HCT116 (cell line): ENCODE measurements around the gene TIPIN. TPM values are rescaled to one million over a fixed set of nuclear protein-coding genes. Genes with fewer than 3 reads are reported as not detected.
"Not testable (repeated sequence)": the region's sequence is repeated elsewhere in the genome, so short reads cannot be mapped to it uniquely, and the experiment has no call there.

ENCODE experiments used
- ATAC-seq: fragments of 200-7000 bp; cut with Tn5 transposase; 2 replicates; pipeline ENCODE4 v1.9.1; 2020; ENCODE audit warnings: mild to moderate bottlenecking, moderate library complexity
- BruUV-seq: library from RNA; stranded (reverse); fragments of 400-500 nt; replicated peaks from 2 replicates; lab custom pipeline; 2021; lab: Mats Ljungman, UMichigan
- CTCF ChIA-PET: fragments of 300-600 bp; sonication (Branson Sonifier 250); formaldehyde crosslinking; loops from one replicate; lab custom pipeline; 2021; ENCODE audit warnings: antibody characterized with exemption; lab: Charles Lee
- POLR2A ChIA-PET: fragments of 300-600, 350-600 bp; sonication (Branson Sonifier 250); formaldehyde crosslinking; loops from one replicate; lab custom pipeline; 2021; ENCODE audit warnings: antibody characterized with exemption; lab: Charles Lee
- RAD21 ChIA-PET, 2 experiments: fragments of 300-600 bp; sonication (Branson Sonifier 250); formaldehyde crosslinking; loops; one replicate each; lab custom pipeline; 2023; ENCODE audit warnings: low total read pairs in 2 of 2; ENCODE audit not compliant: uncharacterized antibody in 2 of 2, unreplicated experiment in 2 of 2, low non-redundant PET in 1 of 2; lab: Charles Lee
- DNase-seq: peaks from one replicate; pipeline ENCODE4 v3.0.0-alpha.2; 2010; ENCODE audit warnings: low read depth, low spot score
- H2AFZ ChIP-seq: fragments of 200-600 bp; shearing (Covaris generic), sonication (generic); 2 replicates; pipeline ENCODE4 v1.6.1; 2017; ENCODE audit warnings: low read depth, mixed run types, mixed read lengths, antibody characterized with exemption, low read length; ENCODE audit not compliant: poor library complexity, severe bottlenecking
- H3K27ac ChIP-seq: 2 replicates; pipeline ENCODE4 v1.5.1; 2012; ENCODE audit warnings: low read depth, low read length
- H3K27me3 ChIP-seq: fragments of 200-600 bp; sonication (generic); 2 replicates; pipeline ENCODE4 v1.6.1; 2016; ENCODE audit warnings: mixed run types, low read length, mixed read lengths; ENCODE audit not compliant: insufficient read depth
- H3K36me3 ChIP-seq, 2 experiments: fragments of 200-500 bp in 1 of 2; fragments of 200-600 bp in 1 of 2; sonication (Bioruptor generic) in 1 of 2; sonication (generic) in 1 of 2; 2 replicates each; pipeline versions ENCODE4 v1.5.1 to v1.6.1; 2014 to 2016; ENCODE audit warnings: low read length in 2 of 2, inconsistent platforms in 1 of 2, mixed read lengths in 1 of 2, mixed run types in 1 of 2; ENCODE audit not compliant: insufficient read depth in 2 of 2, control insufficient read depth in 1 of 2
- H3K4me1 ChIP-seq, 2 experiments: fragments of 200-600 bp in 1 of 2; sonication (generic) in 1 of 2; 2 replicates each; pipeline versions ENCODE4 v1.5.1 to v1.6.1; 2012 to 2017; ENCODE audit warnings: low read length in 2 of 2, inconsistent platforms in 1 of 2, mild to moderate bottlenecking in 1 of 2, mixed read lengths in 1 of 2, mixed run types in 1 of 2, moderate library complexity in 1 of 2; ENCODE audit not compliant: insufficient read depth in 2 of 2, control insufficient read depth in 1 of 2
- H3K4me2 ChIP-seq: fragments of 200-600 bp; sonication (generic); 2 replicates; pipeline ENCODE4 v1.6.1; 2017; ENCODE audit warnings: mixed run types, low read length, mixed read lengths
- H3K4me3 ChIP-seq, 2 experiments: fragments of 200-600 bp in 1 of 2; sonication (generic) in 1 of 2; replicated peaks in 1 of 2; 2 replicates each; pipeline ENCODE4 v1.5.1; 2011 to 2016; ENCODE audit warnings: low read length in 2 of 2, control low read depth in 1 of 2, low read depth in 1 of 2, mild to moderate bottlenecking in 1 of 2, mixed read lengths in 1 of 2, mixed run types in 1 of 2
- H3K79me2 ChIP-seq: fragments of 200-600 bp; sonication (generic); 2 replicates; pipeline ENCODE4 v1.6.1; 2017; ENCODE audit warnings: mild to moderate bottlenecking, mixed run types, low read length, moderate library complexity, mixed read lengths; ENCODE audit not compliant: insufficient read depth
- H3K9ac ChIP-seq: fragments of 200-600 bp; sonication (generic); 2 replicates; pipeline ENCODE4 v1.6.1; 2016; ENCODE audit warnings: low read length, mixed read lengths
- H3K9me2 ChIP-seq: fragments of 200-600 bp; sonication (generic), shearing (Covaris generic); 2 replicates; pipeline ENCODE4 v1.6.1; 2017; ENCODE audit warnings: mixed run types, mild to moderate bottlenecking, moderate library complexity; ENCODE audit not compliant: insufficient read depth
- H3K9me3 ChIP-seq, 2 experiments: fragments of 200-500 bp in 1 of 2; fragments of 200-600 bp in 1 of 2; sonication (Bioruptor generic) in 1 of 2; sonication (generic) in 1 of 2; 2 replicates each; pipeline ENCODE4 v1.6.1; 2014 to 2017; ENCODE audit warnings: low read length in 2 of 2, mixed read lengths in 2 of 2, inconsistent platforms in 1 of 2, low read depth in 1 of 2, mild to moderate bottlenecking in 1 of 2, mixed run types in 1 of 2, moderate library complexity in 1 of 2; ENCODE audit not compliant: control insufficient read depth in 1 of 2, insufficient read depth in 1 of 2
- H4K20me1 ChIP-seq: fragments of 200-600 bp; sonication (generic), shearing (Covaris generic); 2 replicates; pipeline ENCODE4 v1.6.1; 2017; ENCODE audit warnings: mixed run types, mild to moderate bottlenecking, moderate library complexity; ENCODE audit not compliant: insufficient read depth
- ATF3 ChIP-seq: IDR thresholded peaks from 2 replicates; pipeline ENCODE4 v1.6.1; 2012
- CBX3 ChIP-seq: IDR thresholded peaks from 2 replicates; pipeline ENCODE4 v1.6.1; 2012; ENCODE audit warnings: low read depth
- CEBPB ChIP-seq: IDR thresholded peaks from 2 replicates; pipeline ENCODE4 v1.6.1; 2012; ENCODE audit warnings: low read depth
- ELF1 ChIP-seq: IDR thresholded peaks from 2 replicates; pipeline ENCODE4 v1.6.1; 2012; ENCODE audit warnings: low read depth, borderline replicate concordance
- EZH2 ChIP-seq: fragments of 200-600 bp; sonication (generic); IDR thresholded peaks from 2 replicates; pipeline ENCODE4 v1.6.1; 2017; ENCODE audit warnings: antibody characterized with exemption, mixed run types
- EZH2phosphoT487 ChIP-seq: fragments of 200-600 bp; IDR thresholded peaks from 2 replicates; pipeline ENCODE4 v1.6.1; 2018; ENCODE audit warnings: antibody characterized with exemption, borderline replicate concordance
- POLR2A ChIP-seq: IDR thresholded peaks from 2 replicates; pipeline ENCODE4 v1.7.0; 2011; ENCODE audit warnings: borderline replicate concordance; ENCODE audit not compliant: insufficient read depth, insufficient read length; ENCODE audit errors: extremely low read depth
- POLR2AphosphoS5 ChIP-seq: IDR thresholded peaks from 2 replicates; pipeline ENCODE4 v1.6.1; 2011; ENCODE audit warnings: mild to moderate bottlenecking, low read depth, low read length, moderate library complexity
- RAD21 ChIP-seq: IDR thresholded peaks from 2 replicates; pipeline ENCODE4 v1.6.1; 2012; ENCODE audit warnings: low read depth, mild to moderate bottlenecking
- TCF7L2 ChIP-seq: IDR thresholded peaks from 2 replicates; pipeline ENCODE4 v1.7.0; 2011; ENCODE audit warnings: borderline replicate concordance, inconsistent platforms; ENCODE audit not compliant: insufficient read depth, insufficient read length; ENCODE audit errors: extremely low read depth
- YY1 ChIP-seq: IDR thresholded peaks from 2 replicates; pipeline ENCODE4 v1.6.1; 2011; ENCODE audit warnings: low read length, low read depth, moderate library complexity, mild to moderate bottlenecking; ENCODE audit not compliant: insufficient replicate concordance; ENCODE audit errors: extremely low read depth
- ZBTB33 ChIP-seq: IDR thresholded peaks from 2 replicates; pipeline ENCODE4 v1.6.1; 2011; ENCODE audit warnings: mild to moderate bottlenecking, low read length, moderate library complexity; ENCODE audit not compliant: insufficient replicate concordance; ENCODE audit errors: extremely low read depth
- intact Hi-C: fragments of 100-400 bp; cut with micrococcal nuclease; formaldehyde crosslinking; loops from 2 replicates; pipeline ENCODE4 v1.10.0; 2022
- total RNA-seq: library from RNA; stranded (reverse); gene quantifications from one replicate; pipeline ENCODE4 v1.2.1, GENCODE V29; 2021; ENCODE audit not compliant: unreplicated experiment

Gene TIPIN
- total RNA-seq, 1 experiment from 2014 or later: 28.1 TPM

- Histone ChIP-seq H3K9me3 (no peaks in the 10 kb centered on the region), H3K4me3 (no peak overlapping the region), H3K27me3 (no peaks in the 10 kb centered on the region), H4K20me1 (peaks cover 8% of the 10 kb centered on the region; the same call in 1 of the 2 replicates), H3K36me3 (0 out of 4 replicates have a peak, but pooled peaks cover 0 to 2% of the 10 kb centered on the region in 2 experiments), H3K79me2 (peaks cover 90% of the 10 kb centered on the region), H3K4me2 (no peak overlapping the region), H2AFZ (no peak overlapping the region), H3K9ac (no peak overlapping the region), H3K9me2 (no peaks in the 10 kb centered on the region), H3K27ac (no peak overlapping the region), H3K4me1 (peaks cover 0 to 12% of the 10 kb centered on the region in 2 experiments; a peak in 1 of 4 replicates)
- DNase-seq (no peak), ATAC-seq (no peak)
- no peak for TF ChIP-seq TCF7L2
- intact Hi-C loops: no loop called here
- RAD21 ChIA-PET: no interaction called here
- no TSS peak for BruUV-seq
- POLR2A ChIA-PET: no interaction called here
- CTCF ChIA-PET: no interaction called here
Measured at GRCh38 chr15:66394472-66394871, 38.0 kb upstream of the TIPIN start.

DNA sequence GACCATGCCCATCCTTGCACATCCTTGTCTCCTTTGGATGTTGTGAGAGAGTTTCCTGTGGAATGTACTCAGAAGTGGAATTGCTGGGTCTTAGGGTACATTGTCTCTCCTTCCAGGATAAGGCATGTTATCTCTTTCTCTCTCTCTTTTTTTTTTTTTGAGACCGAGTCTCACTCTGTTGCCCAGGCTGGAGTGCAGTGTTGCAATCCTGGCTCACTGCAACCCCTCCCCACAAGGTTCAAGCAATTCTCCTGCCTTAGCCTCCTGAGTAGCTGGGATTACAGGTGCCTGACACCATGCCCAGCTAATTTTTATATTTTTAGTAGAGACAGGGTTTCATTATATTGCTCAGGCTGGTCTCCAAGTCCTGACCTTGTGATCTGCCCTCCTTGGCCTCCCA, 36.6 kb upstream of the TIPIN start:
- H3K4me3 ChIP-seq, H3K27me3 ChIP-seq, H3K36me3 ChIP-seq, CTCF ChIA-PET, H3K9me3 ChIP-seq, intact Hi-C loops, H2AFZ ChIP-seq, H4K20me1 ChIP-seq, ATAC-seq, POLR2A ChIA-PET, RAD21 ChIA-PET, DNase-seq, H3K9me2 ChIP-seq, H3K27ac ChIP-seq, BruUV-seq, H3K9ac ChIP-seq, H3K4me2 ChIP-seq: not testable (repeated sequence)
- Histone ChIP-seq H3K4me1 (peaks cover 3 to 19% of the 10 kb centered on the region in 2 experiments; a peak in 3 of 4 replicates), H3K79me2 (peaks cover 92% of the 10 kb centered on the region)

GRCh38 chr15:66390678-66391077, 34.2 kb upstream of the TIPIN start:
- DNase-seq (no peak), ATAC-seq (no peak)
- Histone ChIP-seq H3K27ac (no peak overlapping the region), H3K4me1 (peaks cover 4 to 27% of the 10 kb centered on the region in 2 experiments; a peak in 3 of 4 replicates), H3K79me2 (peaks cover 85% of the 10 kb centered on the region), H4K20me1 (peaks cover 5% of the 10 kb centered on the region; the same call in 1 of the 2 replicates), H3K4me3 (no peak overlapping the region), H3K36me3 (0 out of 4 replicates have a peak, but pooled peaks cover 0 to 2% of the 10 kb centered on the region in 2 experiments), H3K9me2 (no peaks in the 10 kb centered on the region), H3K9ac (no peak overlapping the region), H3K4me2 (no peak overlapping the region), H3K27me3 (no peaks in the 10 kb centered on the region), H2AFZ (no peak overlapping the region), H3K9me3 (no peaks in the 10 kb centered on the region)
- no TSS peak for BruUV-seq
- POLR2A ChIA-PET: no interaction called here
- intact Hi-C loops: no loop called here
- RAD21 ChIA-PET: no interaction called here
- CTCF ChIA-PET: no interaction called here
- TF ChIP-seq CEBPB (no peak), CBX3 (no peak), RAD21 (no peak), POLR2A (no peak), YY1 (no peak), ELF1 (no peak), ZBTB33 (no peak), EZH2phosphoT487 (no peak), EZH2 (no peak), POLR2AphosphoS5 (no peak), ATF3 (no peak)
